AG20443 (cell line): ENCODE measurements around the gene SFMBT2.

Experiments used
- DNase-seq: peaks from one replicate; pipeline ENCODE4 v3.0.0; 2012; ENCODE audit warnings: low spot score, mixed read lengths

The SFMBT2 gene

DNA sequence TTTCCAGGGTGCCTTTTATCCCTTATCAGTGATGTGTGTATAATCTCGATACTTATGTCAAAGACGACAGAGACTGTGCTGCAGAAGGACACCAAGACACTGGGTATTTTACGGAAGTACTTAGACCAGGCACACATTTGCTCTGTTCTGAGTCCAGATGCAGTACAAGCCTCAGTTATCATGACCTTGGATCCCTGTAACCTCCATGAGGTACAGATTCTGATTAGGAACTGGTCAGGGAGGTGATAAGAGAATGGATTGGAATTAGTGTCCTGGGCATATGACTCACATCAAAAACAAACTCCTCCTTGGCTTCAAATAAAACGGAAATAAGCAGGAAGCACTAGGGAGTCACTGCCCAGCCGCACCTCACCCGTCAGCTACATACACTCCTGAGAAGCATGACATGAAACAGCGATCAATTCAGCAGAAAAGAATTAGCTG, 146.5 kb downstream of the SFMBT2 start:
- no peak for DNase-seq

DNA sequence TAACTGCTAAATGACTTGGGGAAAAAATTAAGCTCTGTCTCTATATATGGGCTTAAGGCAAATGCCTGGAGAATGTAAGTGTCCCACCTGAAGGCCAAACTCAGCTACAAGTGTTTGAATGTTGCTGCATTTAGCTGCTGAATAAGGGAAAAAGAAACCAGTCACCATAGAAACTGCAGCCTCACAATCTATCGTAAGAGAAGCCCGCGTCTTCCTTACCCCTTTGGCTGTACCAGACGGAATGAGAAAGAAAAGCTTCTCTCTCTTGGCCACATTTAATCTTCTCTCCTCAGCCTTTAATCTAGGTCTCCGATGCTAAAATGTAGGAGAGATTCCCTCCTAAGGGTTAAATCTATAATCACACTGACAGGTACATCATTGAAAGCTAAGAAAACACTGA, 147.2 kb downstream of the SFMBT2 start:
- no peak for DNase-seq

GRCh38 chr10:7261351-7261750, 149.5 kb downstream of the SFMBT2 start:
- peak; percentile 18 for DNase-seq

DNA sequence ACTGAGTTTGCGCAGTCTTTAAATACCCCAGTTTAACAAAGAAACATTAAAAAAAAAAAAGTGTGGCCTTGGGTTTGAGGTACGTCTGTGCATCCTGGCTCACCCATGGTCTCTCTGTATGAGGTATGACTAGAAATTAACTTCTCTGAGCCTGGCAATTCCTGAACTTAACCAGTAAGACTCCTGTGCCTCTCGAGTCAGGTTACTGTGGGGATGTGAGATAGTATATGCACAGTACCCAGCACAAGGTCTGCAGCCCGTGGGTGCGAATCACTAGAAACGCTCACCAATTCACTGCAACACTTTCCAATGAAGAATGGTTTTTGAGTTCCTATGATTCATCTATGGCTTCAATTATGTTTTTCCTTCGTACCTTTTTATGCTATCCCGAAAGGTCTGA, 149.9 kb downstream of the SFMBT2 start:
- no peak for DNase-seq

DNA sequence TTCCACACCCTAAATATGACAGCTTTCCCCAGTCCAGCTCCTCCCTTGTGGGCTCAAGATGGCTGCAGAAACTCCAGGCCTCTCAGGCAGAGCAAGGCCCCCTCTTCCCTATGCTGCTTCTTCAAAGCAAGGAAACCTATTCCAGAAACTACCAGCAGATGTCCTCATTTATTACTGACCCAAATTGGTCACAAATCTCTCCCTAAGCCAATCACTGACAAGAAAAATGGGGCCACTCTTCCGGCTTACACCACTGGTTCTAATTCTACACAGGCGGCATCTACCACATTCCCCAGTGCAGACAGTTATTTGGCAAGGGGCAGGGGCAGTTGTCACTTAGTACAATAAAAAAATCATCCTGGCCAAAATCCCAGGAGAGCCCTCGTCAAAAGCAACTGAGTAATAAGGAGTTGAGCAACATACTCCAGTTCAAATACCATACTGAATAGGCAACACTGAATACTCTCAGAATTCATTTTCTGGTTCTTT, 150.4 kb downstream of the SFMBT2 start:
- DNase-seq, result peak; percentile 69

GRCh38 chr10:7258948-7259523, 151.8 kb downstream of the SFMBT2 start:
- no peak for DNase-seq

DNA sequence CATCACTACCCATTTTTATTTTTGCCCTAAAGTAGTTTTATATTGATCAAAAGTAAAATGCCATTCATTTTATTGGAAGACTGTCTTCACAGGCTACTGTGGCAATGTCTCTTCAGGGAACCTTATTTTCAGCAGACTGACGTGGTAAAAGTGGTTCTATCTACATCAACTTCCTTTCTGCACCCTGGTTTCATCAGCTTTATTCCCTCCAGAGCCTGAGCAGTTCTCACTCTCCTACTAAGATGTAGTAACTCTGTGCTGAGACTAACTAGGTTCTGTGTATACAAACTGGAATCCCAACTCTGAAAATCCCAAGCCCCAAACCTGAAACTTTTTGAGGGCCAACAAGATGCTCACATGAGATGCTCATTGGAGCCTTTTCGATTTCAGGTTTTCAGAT, 155.3 kb downstream of the SFMBT2 start:
- DNase-seq, result no peak

GRCh38 chr10:7251696-7252465, 159.0 kb downstream of the SFMBT2 start:
- no peak for DNase-seq

- DNase-seq, result no peak
Measured at GRCh38 chr10:7250236-7250635, 160.6 kb downstream of the SFMBT2 start.

DNA sequence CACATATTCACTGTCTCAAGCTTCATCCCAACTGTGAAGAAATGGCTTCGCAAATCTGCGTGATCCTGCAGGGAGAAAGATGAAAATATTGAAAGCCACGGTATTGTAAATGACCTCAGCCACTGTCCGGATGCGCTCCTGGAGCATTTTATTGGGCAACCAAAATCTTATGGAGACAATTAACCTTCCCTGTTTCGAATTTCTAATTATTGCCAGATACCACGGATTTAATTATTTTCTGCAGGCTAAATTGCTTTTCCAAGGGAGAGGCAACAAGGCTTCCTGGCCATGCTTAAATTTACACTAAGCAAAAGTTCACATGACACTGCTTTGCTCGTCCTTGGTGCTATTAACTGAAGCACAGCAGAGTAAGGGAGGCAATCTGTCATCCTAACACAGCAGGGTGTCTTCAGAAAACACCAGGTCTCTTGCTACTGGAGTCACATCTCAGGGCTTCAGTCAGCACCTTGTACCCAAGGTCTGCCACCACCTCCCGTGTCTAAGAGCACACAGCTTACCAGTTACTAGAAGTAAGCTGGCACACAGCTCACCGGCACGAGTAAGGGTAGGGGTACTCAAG, 162.2 kb downstream of the SFMBT2 start:
- no peak for DNase-seq

GRCh38 chr10:7248148-7248547, 162.7 kb downstream of the SFMBT2 start:
- no peak for DNase-seq

DNA sequence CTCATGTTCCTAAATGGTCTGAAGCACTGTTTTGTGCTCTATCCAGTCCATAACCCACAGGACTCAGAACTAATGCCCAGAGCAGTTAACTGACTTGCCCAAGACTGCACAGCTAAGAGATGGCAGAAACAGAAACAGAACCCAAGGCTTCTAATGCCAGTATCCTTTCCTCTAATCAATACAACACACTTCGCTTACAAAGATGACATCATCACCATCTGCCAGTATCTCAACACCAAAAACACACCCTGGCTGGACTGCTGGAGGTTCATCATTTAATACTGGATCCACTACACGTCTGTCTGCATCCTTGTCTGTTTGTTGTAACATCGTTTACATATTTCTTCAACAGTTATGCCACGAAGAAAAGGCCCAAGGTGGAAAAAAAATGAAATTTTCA, 165.3 kb downstream of the SFMBT2 start:
- no peak for DNase-seq

DNA sequence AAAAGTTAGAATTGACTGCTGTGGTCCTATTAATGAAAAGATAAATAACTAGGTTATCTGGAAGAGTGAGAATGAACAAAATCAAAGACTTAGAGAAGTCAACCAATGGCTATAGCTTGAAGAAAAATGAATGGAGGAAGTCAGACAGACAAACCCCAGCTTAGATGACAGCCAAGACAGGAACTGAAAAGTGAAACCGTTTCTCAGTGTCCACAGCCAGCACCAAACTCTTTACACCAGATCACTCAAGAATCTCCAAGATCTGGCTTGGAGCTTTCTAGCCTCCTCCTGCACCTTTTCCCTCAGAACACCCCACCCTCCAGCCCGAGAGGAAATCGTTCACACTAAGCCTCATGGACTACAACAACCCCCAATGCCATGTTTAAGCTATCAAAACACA, 167.0 kb downstream of the SFMBT2 start:
- DNase-seq, result no peak

GRCh38 chr10:7243139-7243538, 167.7 kb downstream of the SFMBT2 start:
- DNase-seq, result no peak

DNA sequence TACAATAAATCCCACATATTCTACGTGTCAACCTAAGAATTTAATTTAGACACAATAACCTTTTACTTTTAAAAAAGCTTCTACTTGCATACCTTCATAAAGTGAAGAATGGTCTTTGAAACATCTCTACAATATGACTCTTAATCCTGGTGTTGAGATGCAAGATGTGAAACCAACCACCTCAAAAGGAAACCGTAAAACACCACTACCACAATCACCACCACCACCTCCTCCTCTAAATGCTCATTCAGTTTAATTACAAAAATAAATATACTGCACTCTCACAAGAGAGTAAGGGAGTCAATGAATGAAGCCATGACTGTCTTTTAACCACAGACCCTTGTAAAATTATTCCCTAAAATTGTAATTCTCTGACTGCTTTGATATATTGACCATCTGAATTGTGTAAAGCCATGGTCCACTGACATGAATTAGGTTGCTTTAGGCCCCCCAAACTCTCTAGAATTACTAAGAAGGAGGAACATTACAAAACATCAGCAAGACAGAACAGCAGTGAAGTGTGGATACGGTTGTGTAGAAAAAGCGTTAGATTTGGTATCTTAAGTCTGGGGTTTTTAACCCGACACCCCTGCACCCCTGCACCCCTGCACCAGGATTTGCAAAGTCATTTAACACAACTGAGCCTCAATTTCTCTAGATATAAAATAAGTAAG, 171.4 kb downstream of the SFMBT2 start:
- no peak for DNase-seq

DNA sequence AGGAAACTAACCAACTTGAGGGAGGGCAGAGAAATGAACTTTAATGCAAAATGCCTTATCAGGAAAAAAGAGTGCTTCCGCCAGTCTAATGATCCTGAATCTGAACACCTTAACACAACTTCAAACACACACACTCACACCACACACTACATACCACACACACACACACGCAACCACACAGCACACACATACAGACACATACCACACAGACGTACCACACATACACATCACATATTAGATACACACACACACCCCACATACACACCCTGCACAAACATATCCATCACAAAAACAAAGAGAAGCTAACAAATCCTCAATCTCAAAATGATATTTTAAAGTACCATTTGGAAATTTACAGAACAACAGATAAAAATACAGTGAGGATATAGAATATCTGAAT, 175.5 kb downstream of the SFMBT2 start:
- no peak for DNase-seq

GRCh38 chr10:7234109-7234508, 176.7 kb downstream of the SFMBT2 start:
- DNase-seq, result no peak

GRCh38 chr10:7233259-7233991, 177.4 kb downstream of the SFMBT2 start:
- DNase-seq, result no peak

GRCh38 chr10:7231509-7232414, 179.1 kb downstream of the SFMBT2 start:
- DNase-seq, result no peak

- DNase-seq, result no peak
Measured at GRCh38 chr10:7230951-7231350, 179.9 kb downstream of the SFMBT2 start.

DNA sequence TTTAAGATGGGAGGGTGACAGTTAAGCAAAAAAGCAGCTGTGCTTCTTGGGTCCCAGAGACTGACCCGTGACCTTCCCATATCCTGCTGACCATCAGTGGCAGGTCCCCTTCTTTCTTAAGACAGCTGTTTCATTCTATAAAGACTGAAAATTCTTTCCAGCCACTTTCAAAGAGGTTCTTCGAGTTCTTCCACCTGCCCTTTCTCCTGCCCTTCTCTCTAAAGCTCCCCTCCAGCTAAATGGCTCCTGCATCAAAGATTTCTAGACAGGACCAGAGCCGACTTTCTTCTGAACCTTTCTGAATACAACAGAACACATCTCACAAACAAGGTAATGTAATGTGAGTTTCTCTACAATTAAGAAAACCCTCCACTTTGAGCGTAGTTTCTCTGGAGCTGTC, 180.8 kb downstream of the SFMBT2 start:
- DNase-seq, result no peak
